Liver (tissue), 3 donors: ENCODE results near the gene GRIFIN.

Source experiments
- CTCF ChIP-seq: fragments of 150-350 bp; IDR thresholded peaks from 2 replicates; pipeline ENCODE4 v1.5.1; 2017; ENCODE audit warnings: improper control_type of control experiment, low read depth, low read length; ENCODE audit not compliant: missing input control
- GABPA ChIP-seq, 2 donors: IDR thresholded peaks in 1 of 2; conservative IDR thresholded peaks in 1 of 2; 2 replicates each; pipeline ENCODE4 v1.6.1; 2016; ENCODE audit warnings: antibody characterized with exemption in 2 of 2, mild to moderate bottlenecking in 1 of 2, moderate library complexity in 1 of 2
- RAD21 ChIP-seq, 2 donors: IDR thresholded peaks; 2 replicates each; pipeline ENCODE4 v1.6.1; 2016; ENCODE audit warnings: antibody characterized with exemption in 2 of 2, mild to moderate bottlenecking in 2 of 2
- REST ChIP-seq: IDR thresholded peaks from 2 replicates; pipeline ENCODE4 v1.6.1; 2016; ENCODE audit warnings: antibody characterized with exemption, mild to moderate bottlenecking
- RXRA ChIP-seq, 2 donors: IDR thresholded peaks; 2 replicates each; pipeline ENCODE4 v1.6.1; 2017 to 2018; ENCODE audit warnings: antibody characterized with exemption in 2 of 2, mild to moderate bottlenecking in 1 of 2
- donor health status: healthy.
- donor health status: healthy.

- TF ChIP-seq CTCF (no peak), RAD21 (IDR thresholded peaks at IDR 0.05) (no peak), REST (no peak), RXRA (IDR thresholded peaks at IDR 0.05) (no peak), GABPA (IDR thresholded peaks at IDR 0.05 in 1 of 2, conservative IDR thresholded peaks at IDR 0.05 in 1 of 2) (no peak)
Observed at GRCh38 chr7:2517026-2517425, 40.8 kb upstream of the GRIFIN start.
